H1 (cell line): Measurements from ENCODE around the gene LRRTM4. TPM values are rescaled to one million over a fixed set of nuclear protein-coding genes. Genes with fewer than 3 reads are reported as not detected.

Experiments
- CTCF ChIA-PET: fragments of 300-600 bp; sonication (Branson Sonifier 250); formaldehyde crosslinking; loops from one replicate; lab custom pipeline; 2021; ENCODE audit not compliant: partially characterized antibody; lab: Charles Lee
- POLR2A ChIA-PET: fragments of 300-600 bp; sonication (Branson Sonifier 250); formaldehyde crosslinking; loops from one replicate; lab custom pipeline; 2021; ENCODE audit warnings: inconsistent platforms; ENCODE audit not compliant: partially characterized antibody; lab: Charles Lee
- DNase-seq, 2 experiments: peaks; one replicate each; pipeline versions ENCODE4 v3.0.0 to v3.0.0-alpha.2; 2010 to 2022; ENCODE audit warnings: low spot score in 2 of 2, low read depth in 1 of 2, mixed read lengths in 1 of 2
- FAIRE-seq: peaks from 2 replicates; lab custom pipeline; 2011; peaks lifted over from hg19 to GRCh38; lab: Jason Lieb, UNC
- H2AFZ ChIP-seq: 2 replicates; pipeline ENCODE4 v1.8.1; 2012; ENCODE audit warnings: low read length, inconsistent platforms
- H2AK5ac ChIP-seq: 2 replicates; pipeline ENCODE4 v1.6.1; 2013; ENCODE audit warnings: low read depth, low read length
- H2BK120ac ChIP-seq: replicated peaks from 2 replicates; pipeline ENCODE3; 2013; ENCODE audit warnings: low read depth, low read length, inconsistent platforms
- H2BK12ac ChIP-seq: 2 replicates; pipeline ENCODE4 v1.6.1; 2013; ENCODE audit warnings: low read depth, low read length
- H2BK15ac ChIP-seq: 2 replicates; pipeline ENCODE4 v1.6.1; 2013; ENCODE audit warnings: low read length
- H2BK20ac ChIP-seq: 2 replicates; pipeline ENCODE4 v1.6.1; 2013; ENCODE audit warnings: low read length
- H2BK5ac ChIP-seq: 2 replicates; pipeline ENCODE4 v1.6.1; 2013; ENCODE audit warnings: low read depth, low read length
- H3K14ac ChIP-seq: 2 replicates; pipeline ENCODE4 v1.6.1; 2013; ENCODE audit warnings: inconsistent platforms; ENCODE audit not compliant: insufficient read length
- H3K18ac ChIP-seq: 2 replicates; pipeline ENCODE4 v1.6.1; 2013; ENCODE audit warnings: low read length; ENCODE audit errors: extremely low read depth
- H3K23ac ChIP-seq: 2 replicates; pipeline ENCODE4 v1.6.1; 2013; ENCODE audit warnings: inconsistent platforms; ENCODE audit not compliant: insufficient read length
- H3K23me2 ChIP-seq: 2 replicates; pipeline ENCODE4 v1.6.1; 2013; ENCODE audit warnings: low read depth, low read length
- H3K27ac ChIP-seq: 2 replicates; pipeline ENCODE4 v1.6.1; 2011; ENCODE audit warnings: low read depth, low read length, inconsistent platforms
- H3K27me3 ChIP-seq, 4 experiments: replicated peaks in 1 of 4; 1 replicate in 1 of 4; 2 replicates in 3 of 4; pipeline versions ENCODE4 v1.6.1 to v1.8.1; 2011 to 2013; ENCODE audit warnings: low read length in 3 of 4, mild to moderate bottlenecking in 3 of 4, inconsistent platforms in 2 of 4, mixed read lengths in 2 of 4, moderate library complexity in 1 of 4; ENCODE audit not compliant: control insufficient read depth in 3 of 4, insufficient read depth in 3 of 4; ENCODE audit errors: extremely low read depth in 1 of 4
- H3K36me3 ChIP-seq, 4 experiments: 2 replicates each; pipeline versions ENCODE4 v1.6.1 to v1.8.1; 2011 to 2013; ENCODE audit warnings: mild to moderate bottlenecking in 4 of 4, low read length in 3 of 4, moderate library complexity in 2 of 4, control low read depth in 1 of 4, inconsistent platforms in 1 of 4; ENCODE audit not compliant: insufficient read depth in 4 of 4, control insufficient read depth in 2 of 4
- H3K4ac ChIP-seq: replicated peaks from 2 replicates; pipeline ENCODE3; 2013; ENCODE audit warnings: low read length, low read depth, mixed read lengths, inconsistent platforms; ENCODE audit not compliant: insufficient read length
- H3K4me1 ChIP-seq, 4 experiments: replicated peaks in 1 of 4; 1 replicate in 1 of 4; 2 replicates in 3 of 4; pipeline versions ENCODE4 v1.6.1 to v1.8.1; 2011 to 2013; ENCODE audit warnings: low read length in 3 of 4, inconsistent platforms in 2 of 4, mixed read lengths in 1 of 4; ENCODE audit not compliant: insufficient read depth in 4 of 4, control insufficient read depth in 3 of 4
- H3K4me2 ChIP-seq, 2 experiments: 2 replicates each; pipeline versions ENCODE4 v1.6.1 to v1.8.1; 2011 to 2013; ENCODE audit warnings: low read depth in 2 of 2, low read length in 2 of 2, control low read depth in 1 of 2, inconsistent platforms in 1 of 2, mild to moderate bottlenecking in 1 of 2; ENCODE audit not compliant: insufficient read depth in 1 of 2
- H3K4me3 ChIP-seq, 4 experiments: fragments of 200-600, 300-600 bp in 1 of 4; sonication (generic), shearing (Covaris generic), sonication (Bioruptor Twin) in 1 of 4; 2 replicates each; pipeline versions ENCODE4 v1.5.1 to v1.8.1; 2011 to 2016; ENCODE audit warnings: low read length in 4 of 4, low read depth in 3 of 4, control low read depth in 2 of 4, inconsistent platforms in 2 of 4, mild to moderate bottlenecking in 2 of 4, mixed read lengths in 1 of 4, moderate library complexity in 1 of 4; ENCODE audit not compliant: insufficient read depth in 2 of 4; ENCODE audit errors: extremely low read depth in 1 of 4
- H3K56ac ChIP-seq: replicated peaks from 2 replicates; pipeline ENCODE3; 2013; ENCODE audit warnings: low read depth, mild to moderate bottlenecking, mixed read lengths, low read length, inconsistent platforms; ENCODE audit not compliant: insufficient read length
- H3K79me1 ChIP-seq: 2 replicates; pipeline ENCODE4 v1.6.1; 2013; ENCODE audit warnings: low read depth, low read length, control low read depth
- H3K79me2 ChIP-seq, 2 experiments: 2 replicates each; pipeline versions ENCODE4 v1.6.1 to v1.8.1; 2012 to 2013; ENCODE audit warnings: low read length in 2 of 2, mild to moderate bottlenecking in 2 of 2, inconsistent platforms in 1 of 2; ENCODE audit not compliant: insufficient read depth in 2 of 2, control insufficient read depth in 1 of 2
- H3K9ac ChIP-seq, 4 experiments: replicated peaks in 1 of 4; 1 replicate in 1 of 4; 2 replicates in 3 of 4; pipeline versions ENCODE4 v1.6.1 to v1.8.1; 2011 to 2013; ENCODE audit warnings: low read depth in 3 of 4, low read length in 3 of 4, control low read depth in 2 of 4, mild to moderate bottlenecking in 2 of 4, moderate library complexity in 2 of 4, inconsistent platforms in 1 of 4; ENCODE audit errors: extremely low read depth in 1 of 4
- H3K9me3 ChIP-seq, 2 experiments: 2 replicates each; pipeline versions ENCODE4 v1.6.1 to v1.8.1; 2012 to 2013; ENCODE audit warnings: mild to moderate bottlenecking in 2 of 2, moderate library complexity in 2 of 2, control low read depth in 1 of 2, inconsistent platforms in 1 of 2, low read depth in 1 of 2, low read length in 1 of 2, mixed read lengths in 1 of 2; ENCODE audit not compliant: insufficient read depth in 2 of 2
- H4K20me1 ChIP-seq, 2 experiments: replicated peaks in 1 of 2; 2 replicates each; pipeline versions ENCODE3 to v1.8.1; 2011 to 2013; ENCODE audit warnings: inconsistent platforms in 2 of 2, low read length in 2 of 2, mild to moderate bottlenecking in 1 of 2; ENCODE audit not compliant: insufficient read depth in 2 of 2, control insufficient read depth in 1 of 2
- H4K5ac ChIP-seq: 2 replicates; pipeline ENCODE4 v1.6.1; 2013; ENCODE audit warnings: low read length, low read depth, mixed read lengths, inconsistent platforms; ENCODE audit not compliant: insufficient read length
- H4K8ac ChIP-seq: 2 replicates; pipeline ENCODE4 v1.8.0; 2013; ENCODE audit warnings: mild to moderate bottlenecking, moderate library complexity, low read length, inconsistent platforms; ENCODE audit not compliant: insufficient read depth; ENCODE audit errors: extremely low read depth
- H4K91ac ChIP-seq: replicated peaks from 2 replicates; pipeline ENCODE3; 2013; ENCODE audit warnings: low read length, mixed read lengths, inconsistent platforms; ENCODE audit not compliant: insufficient read length
- BRCA1 ChIP-seq: IDR thresholded peaks from 2 replicates; pipeline ENCODE4 v1.6.1; 2012; ENCODE audit warnings: low read depth, low read length, improper control_type of control experiment
- CHD1 ChIP-seq: IDR thresholded peaks from 2 replicates; pipeline ENCODE4 v1.6.1; 2012; ENCODE audit warnings: low read depth, low read length, improper control_type of control experiment
- HDAC6 ChIP-seq: IDR thresholded peaks from one replicate; pipeline ENCODE4 v1.7.1; 2012; ENCODE audit warnings: low read depth, mild to moderate bottlenecking, inconsistent platforms, low read length, moderate library complexity
- KDM5A ChIP-seq: fragments of 200-600 bp; IDR thresholded peaks from 2 replicates; pipeline ENCODE4 v1.7.1; 2012; ENCODE audit warnings: mild to moderate bottlenecking, low read length, inconsistent platforms, mixed read lengths
- NANOG ChIP-seq: IDR thresholded peaks from 2 replicates; pipeline ENCODE4 v1.6.1; 2011; ENCODE audit warnings: low read length, low read depth, mild to moderate bottlenecking, inconsistent platforms; ENCODE audit not compliant: insufficient read depth, poor library complexity, severe bottlenecking
- SIX5 ChIP-seq: IDR thresholded peaks from 2 replicates; pipeline ENCODE4 v1.6.1; 2011; ENCODE audit warnings: mild to moderate bottlenecking, low read depth, low read length
- SP1 ChIP-seq: IDR thresholded peaks from 2 replicates; pipeline ENCODE4 v1.6.1; 2011; ENCODE audit warnings: low read depth, low read length
- TEAD4 ChIP-seq: IDR thresholded peaks from 2 replicates; pipeline ENCODE4 v1.6.1; 2012; ENCODE audit warnings: low read depth, low read length, inconsistent platforms, mixed read lengths
- WGBS, 2 experiments: shearing (Covaris generic) in 1 of 2; methylation state at CpG; one replicate each; pipeline versions ENCODE4 v1.1.6 to v1.1.7; 2013 to 2015; ENCODE audit warnings: low lambda C conversion rate in 2 of 2, mixed read lengths in 2 of 2, inconsistent platforms in 1 of 2, low coverage in 1 of 2, missing lambda C conversion rate in 1 of 2; ENCODE audit not compliant: insufficient replicate concordance in 2 of 2, insufficient coverage in 1 of 2, insufficient read length in 1 of 2; ENCODE audit errors: extremely low coverage in 1 of 2, missing lambda C conversion rate in 1 of 2; 5-methylcytosine and 5-hydroxymethylcytosine counted together
- polyA plus RNA-seq, 7 experiments: library from polyadenylated mRNA; depleted of rRNA in 3 of 7; stranded (reverse) in 5 of 7; unstranded in 2 of 7; fragments of >200 nt in 5 of 7; fragments of 200-250 nt in 2 of 7; gene quantifications; 1 replicate in 5 of 7; 2 replicates in 1 of 7; 4 replicates in 1 of 7; pipeline versions ENCODE4 v1.2.1 to v1.2.3, GENCODE V29; 2011 to 2013; ENCODE audit warnings: missing spikeins in 2 of 7, mixed read lengths in 2 of 7
- total RNA-seq: library from RNA; stranded (reverse); fragmentation: NEBNext Ultra II Directional; extraction: Animal tissue kit (Norgen Biotek cat#: 25700); gene quantifications from 2 replicates; pipeline ENCODE4 v1.2.1, GENCODE V29; 2021

LRRTM4 gene
- total and polyA plus RNA-seq, 2 of the 8 experiments (the other 6 are each of a cell fraction or from before 2014, with no cell fraction given) = 3.6 to 9.5 TPM

- Histone ChIP-seq H4K5ac (no peak overlapping the region), H3K18ac (no peak overlapping the region), H3K14ac (no peak overlapping the region), H4K8ac (no peak overlapping the region), H2AK5ac (no peak overlapping the region), H3K27ac (no peak overlapping the region), H3K79me2 (no peaks in the 10 kb centered on the region), H3K4me3 (no peak overlapping the region), H2BK120ac (no peak overlapping the region), H3K9ac (no peak overlapping the region), H3K23me2 (no peaks in the 10 kb centered on the region), H3K79me1 (no peaks in the 10 kb centered on the region), H4K20me1 (no peaks in the 10 kb centered on the region), H2BK20ac (no peak overlapping the region), H3K9me3 (no peaks in the 10 kb centered on the region), H2AFZ (no peak overlapping the region), H3K4me1 (peaks cover 0 to 4% (median 2%) of the 10 kb centered on the region in 4 experiments; a peak in 1 of 7 replicates), H4K91ac (no peak overlapping the region), H3K23ac (no peak overlapping the region), H3K27me3 (peaks cover 0 to 1% (median 0%) of the 10 kb centered on the region in 4 experiments; a peak in 1 of 7 replicates), H3K36me3 (no peaks in the 10 kb centered on the region), H2BK12ac (no peak overlapping the region), H3K56ac (no peak overlapping the region), H2BK5ac (no peak overlapping the region), H3K4me2 (no peak overlapping the region), H2BK15ac (no peak overlapping the region), H3K4ac (no peak overlapping the region)
- ChIA-PET POLR2A (interaction anchor here (0.7 kb wide), 1 partner anchor 1673 kb away, joined by 5 read pairs; no protein-coding TSS in a partner anchor), CTCF (no interaction called here)
- TF ChIP-seq BRCA1 (no peak), NANOG (no peak), SP1 (no peak), TEAD4 (no peak), HDAC6 (no peak), KDM5A (no peak), SIX5 (no peak), CHD1 (no peak)
- WGBS, 2 experiments = 100% methylated on average over 1 of the region's 1 CpG; no CpG with 5 or more reads in 1 of the 2 experiments
- no peak for FAIRE-seq
- no peak for DNase-seq
Observed at GRCh38 chr2:77457665-77458064, 64.5 kb downstream of the LRRTM4 start.
